KG1 (cell line): ENCODE measurements around the gene EPHA4.

ENCODE experiments used
- DNase-seq: peaks from one replicate; lab custom pipeline; 2025; lab: John Stamatoyannopoulos, UW

The EPHA4 gene

GRCh38 chr2:221504905-221505304 lies 67.2 kb downstream of the EPHA4 start:
- no peak for DNase-seq

- no peak for DNase-seq
These were observed 68.1 kb downstream of the EPHA4 start for GRCh38 chr2:221503965-221504364.

DNA sequence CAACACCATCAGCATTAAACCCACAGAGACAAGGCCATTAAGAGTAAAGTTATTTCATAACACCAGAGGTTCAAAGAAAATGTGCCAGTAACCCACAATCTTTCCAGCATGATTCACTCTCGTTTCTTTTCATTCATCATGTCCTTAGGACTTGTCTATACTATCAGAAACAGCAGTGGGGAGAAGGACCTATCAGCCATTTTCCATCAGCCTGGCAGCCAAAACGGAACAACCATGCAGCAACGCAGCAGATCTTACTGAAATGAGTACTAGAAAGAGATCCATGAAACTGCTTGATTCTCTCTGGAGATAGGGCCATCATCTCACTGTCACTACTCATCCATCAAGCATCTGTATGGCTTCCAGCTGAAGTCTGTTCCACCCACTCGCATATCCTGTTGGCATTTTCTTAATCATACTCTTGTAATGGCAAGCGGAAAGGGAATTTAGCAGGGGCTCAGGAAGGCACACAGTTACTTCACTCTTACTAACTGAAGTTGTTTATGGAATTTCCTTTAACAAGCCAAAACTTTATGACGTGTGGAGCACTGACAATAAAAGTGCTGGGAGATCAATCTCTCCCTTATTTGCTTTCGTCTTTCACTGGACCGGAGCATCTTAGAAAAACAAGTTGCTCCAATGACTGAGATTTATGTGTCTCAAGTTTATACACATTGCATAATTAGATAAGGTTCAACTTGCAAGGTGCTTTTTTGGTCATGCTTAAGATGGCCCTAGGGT lies 69.7 kb downstream of the EPHA4 start:
- no peak for DNase-seq

- DNase-seq = no peak
These were observed 70.2 kb downstream of the EPHA4 start for GRCh38 chr2:221501883-221502269.

GRCh38 chr2:221501210-221501882 lies 70.8 kb downstream of the EPHA4 start:
- DNase-seq = no peak

DNA sequence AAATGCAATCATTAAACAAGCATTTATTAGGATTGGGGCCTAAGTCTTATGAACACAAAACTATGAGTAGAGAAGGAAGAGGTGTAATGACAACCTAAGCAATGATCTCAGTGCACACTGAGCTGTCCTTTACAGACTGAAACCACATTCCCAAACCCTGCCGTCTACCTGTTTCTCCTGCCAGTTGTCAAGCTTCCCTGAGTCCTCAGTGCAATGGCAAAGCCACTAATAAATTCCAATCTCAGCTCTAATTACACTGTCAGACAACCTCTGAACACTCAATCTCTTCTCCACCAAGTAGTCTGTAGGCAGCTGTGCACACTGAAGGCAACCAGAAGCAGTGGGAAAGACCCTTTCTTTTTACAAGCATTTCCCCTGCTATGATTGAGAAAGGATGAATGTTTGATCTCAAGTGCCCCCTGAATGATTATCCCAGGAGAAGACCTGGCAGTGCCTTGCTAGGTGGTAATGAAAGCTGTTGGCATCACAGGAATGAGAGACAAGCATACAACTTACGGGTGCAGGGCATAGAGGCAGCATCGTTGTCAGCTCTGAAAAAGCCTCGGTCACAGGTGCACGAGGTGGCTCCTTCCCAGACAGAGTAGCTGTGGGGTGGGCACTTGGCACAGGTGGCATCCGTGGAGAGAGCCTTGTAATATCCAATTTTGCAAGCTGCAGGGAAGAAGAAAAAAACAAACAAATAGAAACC lies 71.4 kb downstream of the EPHA4 start:
- DNase-seq = no peak

DNA sequence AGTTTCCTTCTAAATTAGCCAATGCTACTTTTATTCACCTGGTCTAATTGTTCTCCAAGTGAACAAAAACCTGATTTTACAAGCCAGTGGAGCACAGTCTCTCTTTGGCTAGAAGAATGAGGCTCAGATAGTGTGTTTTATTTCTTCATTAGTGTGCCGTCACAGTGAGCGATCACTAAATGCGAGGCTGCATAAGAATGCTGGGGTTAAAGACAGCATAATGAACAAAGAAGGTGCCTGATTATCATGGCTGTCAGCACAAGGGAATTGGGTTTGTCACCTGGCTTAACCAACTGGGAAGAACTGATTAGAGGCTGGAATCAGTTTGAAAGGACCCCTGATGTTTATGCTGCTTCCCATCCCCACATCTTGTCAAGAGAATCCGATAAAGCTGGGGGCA lies 76.4 kb downstream of the EPHA4 start:
- DNase-seq = no peak

- no peak for DNase-seq
These were observed 77.5 kb downstream of the EPHA4 start for GRCh38 chr2:221494556-221494955.

DNA sequence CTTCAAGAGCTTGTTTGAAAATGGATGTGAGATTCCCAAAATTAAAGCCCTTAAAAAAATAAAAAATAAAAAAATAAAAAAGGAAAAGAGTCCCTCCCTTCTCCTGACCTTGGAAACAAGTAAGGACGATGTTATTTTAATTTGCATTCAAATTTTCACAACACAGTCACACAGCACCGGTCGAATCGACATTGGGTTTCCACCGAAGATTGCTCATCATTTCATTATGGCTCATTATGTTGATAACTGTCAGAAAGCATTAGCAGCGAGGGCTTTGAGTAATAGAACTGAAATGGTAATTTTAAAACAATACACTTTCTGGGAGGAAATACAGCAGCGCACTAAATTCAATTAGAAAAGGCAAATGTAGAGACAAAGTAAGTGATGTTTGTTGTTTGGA lies 78.7 kb downstream of the EPHA4 start:
- DNase-seq = no peak

DNA sequence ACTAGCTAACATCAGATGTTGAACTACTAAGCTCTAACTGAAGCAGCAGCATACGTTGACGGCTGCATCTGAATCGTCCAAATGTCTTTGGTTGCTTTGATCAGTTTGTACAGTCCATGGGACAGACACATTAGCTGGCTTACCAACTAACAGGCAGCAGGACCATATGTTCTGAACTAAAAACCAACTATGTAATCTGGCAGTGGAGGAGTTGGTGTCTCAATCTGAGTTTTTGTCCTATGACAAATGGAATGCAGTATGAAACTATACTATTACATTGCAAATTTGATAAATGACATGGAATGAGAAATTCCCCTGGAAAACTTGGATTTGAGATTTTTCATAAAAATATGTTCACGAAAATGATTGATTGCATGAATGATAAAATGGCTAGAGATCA lies 79.5 kb downstream of the EPHA4 start:
- DNase-seq = no peak

GRCh38 chr2:221490506-221491060 lies 81.5 kb downstream of the EPHA4 start:
- no peak for DNase-seq

GRCh38 chr2:221488136-221488807 lies 83.8 kb downstream of the EPHA4 start:
- DNase-seq = no peak

DNA sequence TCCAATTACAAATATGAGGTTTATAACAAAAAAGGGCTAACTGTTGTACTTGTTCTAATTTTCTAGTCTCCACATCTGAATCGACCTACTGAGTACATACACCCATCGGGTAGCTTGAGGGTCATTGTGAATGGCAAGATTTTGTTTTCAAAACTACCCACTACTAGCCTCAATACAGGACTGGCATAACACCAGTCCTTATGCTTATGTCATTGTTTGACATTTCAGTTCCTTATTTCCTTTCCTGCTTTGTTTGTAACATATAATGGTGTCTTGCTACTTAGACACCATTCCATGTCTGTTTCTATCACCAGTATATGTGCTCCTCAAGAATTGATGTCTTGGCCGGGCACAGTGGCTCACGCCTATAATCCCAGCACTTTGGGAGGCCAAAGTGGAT lies 86.0 kb downstream of the EPHA4 start:
- DNase-seq = no peak

DNA sequence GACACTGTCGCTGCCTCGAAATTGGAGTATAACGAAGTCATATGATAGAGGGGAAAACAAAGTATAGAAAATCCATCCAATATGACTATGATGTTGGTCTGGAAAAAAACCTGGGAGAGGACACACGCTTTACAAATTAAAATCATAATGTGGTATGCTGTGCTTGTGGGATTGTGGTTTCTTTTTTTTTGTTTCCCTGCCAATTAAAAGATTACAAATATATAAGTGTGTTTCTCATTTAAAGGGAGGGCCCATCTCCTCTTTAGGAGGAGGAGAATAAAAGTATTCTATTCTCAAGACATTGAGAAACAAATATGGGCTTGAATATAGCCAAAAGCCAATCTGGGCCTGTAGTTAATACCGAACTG lies 86.6 kb downstream of the EPHA4 start:
- DNase-seq = no peak

- no peak for DNase-seq
These were observed 87.2 kb downstream of the EPHA4 start for GRCh38 chr2:221484761-221485502.

- no peak for DNase-seq
These were observed 89.2 kb downstream of the EPHA4 start for GRCh38 chr2:221482666-221483455.

GRCh38 chr2:221480821-221481220 lies 91.3 kb downstream of the EPHA4 start:
- no peak for DNase-seq

GRCh38 chr2:221480163-221480562 lies 91.9 kb downstream of the EPHA4 start:
- DNase-seq = no peak

GRCh38 chr2:221478485-221478863 lies 93.6 kb downstream of the EPHA4 start:
- DNase-seq = no peak

DNA sequence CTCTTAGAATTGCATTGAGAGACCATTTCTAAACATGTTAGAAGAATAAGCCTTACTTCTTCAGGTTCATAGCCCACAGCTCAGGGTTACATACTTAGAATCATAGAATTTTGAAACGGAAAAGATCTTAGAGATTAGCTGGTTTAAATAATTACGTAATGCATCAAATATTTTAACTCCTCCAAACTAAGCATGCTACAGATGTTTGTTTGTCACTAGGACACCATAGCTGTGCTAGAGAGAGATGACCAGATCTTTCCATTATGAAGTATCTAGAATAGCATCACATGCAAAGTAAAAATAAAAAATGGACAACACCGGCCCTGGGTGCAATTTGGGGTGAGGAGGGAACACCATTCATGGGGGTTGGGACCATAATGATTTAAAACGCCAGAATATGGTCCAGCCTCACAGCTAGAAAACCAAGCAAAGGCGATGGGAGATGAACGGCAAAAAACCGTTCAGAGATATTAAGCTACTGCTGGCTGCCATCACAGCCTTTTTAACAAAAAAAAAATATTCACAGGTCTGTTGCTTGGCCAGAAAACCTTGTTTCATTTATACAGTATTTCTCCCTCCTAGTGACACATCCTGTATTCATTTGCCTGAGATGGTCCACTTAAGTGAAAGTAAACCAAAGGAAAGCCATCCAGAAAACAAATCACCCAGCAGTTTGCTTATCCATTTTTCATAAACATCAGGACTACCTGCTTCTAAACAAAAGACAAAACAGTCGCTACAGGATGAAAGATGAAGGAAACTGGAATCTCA lies 94.2 kb downstream of the EPHA4 start:
- no peak for DNase-seq
